Keratinocyte (primary cell): ENCODE data around the gene MAP3K4. TPM values are rescaled to one million over a fixed set of nuclear protein-coding genes. Genes with fewer than 3 reads are reported as not detected.

ENCODE experiments used
- DNase-seq: peaks from one replicate; pipeline ENCODE4 v3.0.0-alpha.2; 2011; ENCODE audit warnings: low read depth, missing footprints, low spot score
- FAIRE-seq: peaks from 2 replicates; lab custom pipeline; 2011; peaks lifted over from hg19 to GRCh38; lab: Jason Lieb, UNC
- H2AFZ ChIP-seq: 2 replicates; pipeline ENCODE4 v1.6.0; 2012; ENCODE audit warnings: low read length, control low read depth, inconsistent platforms; ENCODE audit not compliant: control insufficient read depth
- H3K27ac ChIP-seq: 2 replicates; pipeline ENCODE4 v1.5.1; 2011; ENCODE audit warnings: low read length; ENCODE audit not compliant: control insufficient read depth, insufficient read depth
- H3K27me3 ChIP-seq: 3 replicates; pipeline ENCODE4 v1.6.0; 2011; ENCODE audit warnings: low read length; ENCODE audit not compliant: control insufficient read depth, insufficient read depth; ENCODE audit errors: extremely low read depth
- H3K36me3 ChIP-seq, 2 experiments: 2 replicates in 1 of 2; 3 replicates in 1 of 2; pipeline ENCODE4 v1.5.1; 2011; ENCODE audit warnings: low read length in 2 of 2, mild to moderate bottlenecking in 1 of 2; ENCODE audit not compliant: control insufficient read depth in 2 of 2, insufficient read depth in 2 of 2; ENCODE audit errors: extremely low read depth in 1 of 2
- H3K4me1 ChIP-seq: 3 replicates; pipeline ENCODE4 v1.5.1; 2011; ENCODE audit warnings: low read length; ENCODE audit not compliant: control insufficient read depth, insufficient read depth; ENCODE audit errors: extremely low read depth
- H3K4me2 ChIP-seq: 3 replicates; pipeline ENCODE4 v1.6.0; 2011; ENCODE audit warnings: low read depth, low read length; ENCODE audit not compliant: control insufficient read depth, insufficient read depth; ENCODE audit errors: extremely low read depth
- H3K4me3 ChIP-seq, 3 experiments: fragments of 200-600 bp in 1 of 3; sonication (generic) in 1 of 3; 2 replicates in 2 of 3; 3 replicates in 1 of 3; pipeline ENCODE4 v1.5.1; 2011 to 2016; ENCODE audit warnings: low read length in 3 of 3, mild to moderate bottlenecking in 3 of 3, control low read depth in 2 of 3, inconsistent platforms in 1 of 3, low read depth in 1 of 3, mixed read lengths in 1 of 3, mixed run types in 1 of 3, moderate library complexity in 1 of 3; ENCODE audit not compliant: control insufficient read depth in 2 of 3, insufficient read depth in 2 of 3; ENCODE audit errors: extremely low read depth in 1 of 3
- H3K79me2 ChIP-seq: 2 replicates; pipeline ENCODE4 v1.6.0; 2012; ENCODE audit warnings: low read length; ENCODE audit not compliant: control insufficient read depth, insufficient read depth
- H3K9ac ChIP-seq: 3 replicates; pipeline ENCODE4 v1.6.0; 2011; ENCODE audit warnings: low read length; ENCODE audit not compliant: control insufficient read depth, insufficient read depth; ENCODE audit errors: extremely low read depth
- H3K9me1 ChIP-seq: 3 replicates; pipeline ENCODE4 v1.6.0; 2011; ENCODE audit warnings: low read length; ENCODE audit not compliant: control insufficient read depth, insufficient read depth; ENCODE audit errors: extremely low read depth
- H3K9me3 ChIP-seq: 2 replicates; pipeline ENCODE4 v1.5.1; 2012; ENCODE audit warnings: low read depth, low read length; ENCODE audit not compliant: control insufficient read depth
- H4K20me1 ChIP-seq: 3 replicates; pipeline ENCODE4 v1.6.0; 2011; ENCODE audit warnings: low read length; ENCODE audit not compliant: control insufficient read depth, insufficient read depth; ENCODE audit errors: extremely low read depth
- EZH2 ChIP-seq: IDR thresholded peaks from one replicate; pipeline ENCODE4 v1.6.1; 2012; ENCODE audit warnings: inconsistent platforms, mild to moderate bottlenecking, low read length, moderate library complexity
- dilution Hi-C: fragments of 300-500 bp; cut with MboI; formaldehyde crosslinking; loops from one replicate; pipeline ENCODE4 v1.7.0; 2020; ENCODE audit warnings: low sequenced_read_pairs; ENCODE audit not compliant: extremely low pct_ligation_motif_present
- polyA plus RNA-seq, 5 experiments: library from polyadenylated mRNA; depleted of rRNA in 3 of 5; stranded (reverse) in 3 of 5; stranded (forward) in 1 of 5; unstranded in 1 of 5; fragments of >200 nt; gene quantifications; 1 replicate in 1 of 5; 2 replicates in 3 of 5; 3 replicates in 1 of 5; pipeline versions ENCODE4 v1.2.1 to v1.2.3, GENCODE V29; 2011 to 2012; ENCODE audit warnings: missing spikeins in 2 of 5, low read depth in 1 of 5, low replicate concordance in 1 of 5
- TF ChIP-seq, protein P1 (sequence below), 3 experiments: IDR thresholded peaks in 1 of 3; conservative IDR thresholded peaks in 1 of 3; optimal IDR thresholded peaks in 1 of 3; 2 replicates in 2 of 3; 3 replicates in 1 of 3; pipeline versions ENCODE3 to v1.5.1; 2011; ENCODE audit warnings: low read length in 3 of 3, mild to moderate bottlenecking in 3 of 3, moderate library complexity in 2 of 3, control low read depth in 1 of 3, inconsistent platforms in 1 of 3; ENCODE audit not compliant: insufficient read depth in 2 of 3; ENCODE audit errors: extremely low read depth in 1 of 3

MAP3K4 gene
- polyA plus RNA-seq, 1 donor (not counting 4 experiments of a cell fraction or from before 2014, with no cell fraction given) = 12.8 TPM

DNA sequence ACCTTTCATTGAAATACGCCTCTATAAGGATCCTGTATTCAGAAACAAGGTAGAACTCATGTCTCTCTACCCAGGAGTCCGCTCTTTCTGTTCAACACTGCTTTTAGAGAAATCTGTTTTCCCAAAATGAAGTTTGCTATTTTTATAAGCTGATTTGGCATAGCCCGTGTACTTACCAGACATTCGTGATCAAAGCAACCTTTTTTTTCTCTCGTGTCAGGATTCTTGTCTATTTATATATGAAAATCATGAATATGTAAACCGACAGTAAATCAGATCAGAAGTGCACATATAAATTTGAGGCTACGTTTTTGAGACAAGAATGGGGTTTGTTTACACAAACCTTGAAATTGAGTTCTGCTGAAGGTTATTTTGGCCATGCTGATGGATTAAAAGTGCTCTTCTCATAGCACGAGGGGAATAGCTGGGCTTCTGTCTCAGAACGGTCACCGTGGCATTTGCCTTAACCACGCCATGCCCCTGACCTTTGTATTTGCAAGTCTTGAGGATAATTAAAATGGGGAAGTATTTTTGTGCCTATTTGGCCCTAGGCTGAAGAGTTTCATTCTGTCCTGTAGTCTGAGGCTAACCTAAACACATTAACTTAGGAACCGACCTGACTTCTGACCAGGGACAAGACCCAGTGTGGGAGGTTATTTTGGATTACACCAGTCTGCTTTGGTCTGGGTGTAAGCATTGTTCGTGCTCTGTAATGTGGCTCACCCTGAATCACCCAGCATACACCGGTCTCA lies 118.6 kb downstream of the MAP3K4 start:
- Histone ChIP-seq H3K4me3 (no peak overlapping the region), H4K20me1 (no peaks in the 10 kb centered on the region), H3K4me1 (peaks cover 7% of the 10 kb centered on the region), H3K36me3 (peaks cover 24 to 38% of the 10 kb centered on the region in 2 experiments), H3K9ac (no peak overlapping the region), H3K27ac (no peak overlapping the region), H3K27me3 (no peaks in the 10 kb centered on the region), H3K79me2 (no peaks in the 10 kb centered on the region), H2AFZ (no peak overlapping the region), H3K9me3 (no peaks in the 10 kb centered on the region), H3K9me1 (no peaks in the 10 kb centered on the region), H3K4me2 (no peak overlapping the region)
- DNase-seq (no peak), FAIRE-seq (no peak)
- dilution Hi-C loops = no loop called here
- TF ChIP-seq, protein P1, sequence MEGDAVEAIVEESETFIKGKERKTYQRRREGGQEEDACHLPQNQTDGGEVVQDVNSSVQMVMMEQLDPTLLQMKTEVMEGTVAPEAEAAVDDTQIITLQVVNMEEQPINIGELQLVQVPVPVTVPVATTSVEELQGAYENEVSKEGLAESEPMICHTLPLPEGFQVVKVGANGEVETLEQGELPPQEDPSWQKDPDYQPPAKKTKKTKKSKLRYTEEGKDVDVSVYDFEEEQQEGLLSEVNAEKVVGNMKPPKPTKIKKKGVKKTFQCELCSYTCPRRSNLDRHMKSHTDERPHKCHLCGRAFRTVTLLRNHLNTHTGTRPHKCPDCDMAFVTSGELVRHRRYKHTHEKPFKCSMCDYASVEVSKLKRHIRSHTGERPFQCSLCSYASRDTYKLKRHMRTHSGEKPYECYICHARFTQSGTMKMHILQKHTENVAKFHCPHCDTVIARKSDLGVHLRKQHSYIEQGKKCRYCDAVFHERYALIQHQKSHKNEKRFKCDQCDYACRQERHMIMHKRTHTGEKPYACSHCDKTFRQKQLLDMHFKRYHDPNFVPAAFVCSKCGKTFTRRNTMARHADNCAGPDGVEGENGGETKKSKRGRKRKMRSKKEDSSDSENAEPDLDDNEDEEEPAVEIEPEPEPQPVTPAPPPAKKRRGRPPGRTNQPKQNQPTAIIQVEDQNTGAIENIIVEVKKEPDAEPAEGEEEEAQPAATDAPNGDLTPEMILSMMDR (optimal IDR thresholded peaks at IDR 0.05 in 1 of 3, IDR thresholded peaks at IDR 0.05 in 1 of 3, conservative IDR thresholded peaks at IDR 0.05 in 1 of 3; ENCODE audit: extremely low read depth in 1 of 3, insufficient read depth in 2 of 3, low read length in 3 of 3) = no peak
- TF ChIP-seq EZH2 = no peak

DNA sequence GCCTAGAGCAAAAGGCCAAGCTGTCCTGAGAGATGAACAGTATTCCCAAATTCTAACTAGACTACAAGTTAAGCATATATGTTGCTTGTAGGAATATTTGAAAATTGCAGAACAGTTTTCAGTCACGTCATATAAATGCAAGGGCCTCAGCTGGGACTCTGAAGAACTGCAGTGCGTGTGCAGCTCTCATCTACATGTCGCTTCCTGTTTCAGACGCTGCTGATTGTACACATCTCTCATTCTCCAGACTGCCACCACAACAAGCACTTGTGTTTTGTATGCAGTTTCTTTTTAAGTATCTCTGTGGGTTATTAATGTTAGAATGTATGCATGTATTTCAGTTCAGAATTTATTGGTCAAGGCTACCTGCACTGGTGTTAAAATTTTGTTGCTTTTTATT lies 119.7 kb downstream of the MAP3K4 start:
- Histone ChIP-seq H3K9me3 (no peaks in the 10 kb centered on the region), H2AFZ (no peak overlapping the region), H3K36me3 (peaks cover 24 to 38% of the 10 kb centered on the region in 2 experiments), H3K9ac (no peak overlapping the region), H4K20me1 (no peaks in the 10 kb centered on the region), H3K4me1 (peaks cover 3% of the 10 kb centered on the region), H3K4me3 (no peak overlapping the region), H3K79me2 (no peaks in the 10 kb centered on the region), H3K4me2 (no peak overlapping the region), H3K9me1 (no peaks in the 10 kb centered on the region), H3K27ac (no peak overlapping the region), H3K27me3 (no peaks in the 10 kb centered on the region)
- dilution Hi-C loops = no loop called here
- DNase-seq (no peak), FAIRE-seq (no peak)
- TF ChIP-seq, protein P1 (optimal IDR thresholded peaks at IDR 0.05 in 1 of 3, IDR thresholded peaks at IDR 0.05 in 1 of 3, conservative IDR thresholded peaks at IDR 0.05 in 1 of 3; ENCODE audit: extremely low read depth in 1 of 3, insufficient read depth in 2 of 3, low read length in 3 of 3) = no peak
- TF ChIP-seq EZH2 = no peak
